HepG2 (cell line): ENCODE data around the gene TUBB. TPM values are rescaled to one million over a fixed set of nuclear protein-coding genes. Genes with fewer than 3 reads are reported as not detected.

ENCODE experiments used
- ATRX ChIP-seq: sonication (generic); formaldehyde crosslinking; IDR thresholded peaks from 2 replicates; pipeline ENCODE4 v1.4.0; 2020; ENCODE audit warnings: missing genetic modification reagents, borderline replicate concordance
- BORCS8-MEF2B ChIP-seq: sonication (generic); formaldehyde crosslinking; IDR thresholded peaks from 2 replicates; pipeline ENCODE4 v1.8.0; 2022; ENCODE audit warnings: mild to moderate bottlenecking, missing genetic modification reagents
- FOSL1 ChIP-seq: sonication (generic); formaldehyde crosslinking; IDR thresholded peaks from 2 replicates; pipeline ENCODE4 v1.9.0; 2021; ENCODE audit warnings: missing genetic modification reagents, borderline replicate concordance
- HOXA9 ChIP-seq: sonication (generic); formaldehyde crosslinking; IDR thresholded peaks from 2 replicates; pipeline ENCODE4 v1.8.1; 2022; ENCODE audit warnings: missing genetic modification reagents, mild to moderate bottlenecking, moderate library complexity, borderline replicate concordance
- KMT2B ChIP-seq: IDR thresholded peaks from 2 replicates; pipeline ENCODE4 v1.6.1; 2016; ENCODE audit warnings: missing genetic modification reagents, missing compliant biosample characterization
- MED13 ChIP-seq: sonication (generic); formaldehyde crosslinking; IDR thresholded peaks from 2 replicates; pipeline ENCODE4 v1.5.0; 2020; ENCODE audit warnings: missing genetic modification reagents
- MXD4 ChIP-seq: IDR thresholded peaks from 2 replicates; pipeline ENCODE4 v1.6.1; 2016; ENCODE audit warnings: mild to moderate bottlenecking, missing biosample characterization, missing genetic modification reagents
- NKX3-1 ChIP-seq: sonication (generic); formaldehyde crosslinking; IDR thresholded peaks from 2 replicates; pipeline ENCODE4 v1.5.0; 2020; ENCODE audit warnings: missing genetic modification reagents
- PAX8 ChIP-seq: sonication (generic); formaldehyde crosslinking; IDR thresholded peaks from 2 replicates; pipeline ENCODE4 v1.8.0; 2022; ENCODE audit warnings: mild to moderate bottlenecking, missing genetic modification reagents, borderline replicate concordance
- POLR2AphosphoS5 ChIP-seq: IDR thresholded peaks from 2 replicates; pipeline ENCODE4 v1.6.1; 2012; ENCODE audit warnings: low read depth, low read length
- TRIM24 ChIP-seq: sonication (generic); formaldehyde crosslinking; IDR thresholded peaks from 2 replicates; pipeline ENCODE4 v1.8.0; 2022; ENCODE audit warnings: mild to moderate bottlenecking, missing genetic modification reagents
- ZNF780A ChIP-seq: sonication (generic); formaldehyde crosslinking; IDR thresholded peaks from 2 replicates; pipeline ENCODE4 v1.8.0; 2022; ENCODE audit warnings: mild to moderate bottlenecking, missing genetic modification reagents, moderate library complexity
- ZNF782 ChIP-seq: sonication (generic); formaldehyde crosslinking; IDR thresholded peaks from 2 replicates; pipeline ENCODE4 v1.4.0; 2020; ENCODE audit warnings: missing genetic modification reagents, mild to moderate bottlenecking, borderline replicate concordance
- ZSCAN31 ChIP-seq: sonication (generic); formaldehyde crosslinking; IDR thresholded peaks from 2 replicates; pipeline ENCODE4 v1.5.0; 2020; ENCODE audit warnings: low read depth, mild to moderate bottlenecking, missing genetic modification reagents
- polyA plus RNA-seq, 8 experiments: library from polyadenylated mRNA; depleted of rRNA in 3 of 8; stranded (reverse) in 7 of 8; unstranded in 1 of 8; fragments of >200 nt; fragmentation: Illumina TruSeq in 4 of 8; extraction: Trizol in 4 of 8; gene quantifications; 2 replicates each; pipeline versions ENCODE4 v1.2.1 to v1.2.3, GENCODE V29; 2011 to 2016; ENCODE audit warnings: low read depth in 4 of 8, missing spikeins in 1 of 8, mixed read lengths in 1 of 8; ENCODE audit not compliant: insufficient read depth in 1 of 8
- total RNA-seq, 5 experiments: library from RNA; depleted of rRNA; stranded (reverse); fragments of >200 nt; fragmentation: Illumina TruSeq; extraction: Trizol; gene quantifications; 2 replicates each; pipeline ENCODE4 v1.2.3, GENCODE V29; 2016; ENCODE audit warnings: low read depth in 1 of 5
- TF ChIP-seq, protein P1 (sequence below): sonication (generic); formaldehyde crosslinking; IDR thresholded peaks from 2 replicates; pipeline ENCODE4 v1.5.1; 2020; ENCODE audit warnings: mild to moderate bottlenecking, missing genetic modification reagents
- TF ChIP-seq, protein P2 (sequence below): sonication (generic); formaldehyde crosslinking; IDR thresholded peaks from 2 replicates; pipeline ENCODE4 v1.5.0; 2020; ENCODE audit warnings: missing genetic modification reagents
- TF ChIP-seq, protein P3 (sequence below): sonication (generic); formaldehyde crosslinking; IDR thresholded peaks from 2 replicates; pipeline ENCODE4 v1.8.1; 2022; ENCODE audit warnings: low read depth, mild to moderate bottlenecking, missing genetic modification reagents

TUBB gene
- total and polyA plus RNA-seq, 2 of the 13 experiments (the other 11 are each of a cell fraction or from before 2014, with no cell fraction given) = 911 to 1,163 TPM

DNA sequence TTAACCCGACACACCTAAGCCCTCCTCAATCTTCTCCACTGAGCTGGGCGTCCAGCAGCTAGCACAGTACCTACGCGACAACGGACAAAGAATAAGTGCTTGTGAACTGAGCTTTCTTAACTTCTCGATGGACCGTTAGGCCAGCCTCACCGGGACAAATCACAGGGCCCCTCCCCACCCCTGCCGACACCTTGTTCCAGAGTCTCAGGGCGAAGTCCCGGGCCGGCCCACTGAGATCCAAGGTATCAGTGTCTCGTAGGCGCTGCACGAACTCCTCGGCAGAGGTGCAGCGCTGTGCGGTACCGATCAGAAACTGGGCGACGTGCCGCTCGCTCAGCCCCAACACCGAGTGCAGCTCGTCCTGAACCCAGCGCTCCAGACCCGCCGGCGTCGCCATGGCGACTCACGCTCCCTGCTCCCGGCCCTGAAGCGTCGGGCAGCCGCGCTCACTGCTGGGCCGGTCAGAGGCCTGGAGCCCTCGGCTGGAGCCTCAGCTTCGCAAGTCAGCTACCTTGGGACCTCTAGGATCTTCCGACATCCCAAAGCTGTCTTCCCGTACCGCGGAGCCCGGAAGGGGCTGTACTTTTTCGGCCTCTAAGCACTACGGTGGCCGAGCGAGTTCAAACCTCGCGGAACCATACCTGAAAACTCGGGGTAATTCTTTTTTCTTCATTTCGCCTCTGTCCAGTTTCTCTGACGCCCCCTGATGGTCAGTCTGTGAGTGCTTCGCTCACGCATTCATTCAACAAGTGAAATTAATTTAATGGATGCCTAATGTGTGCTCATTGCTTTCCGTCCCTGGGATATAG, 47.5 kb upstream of the TUBB start, which contains the start of gene DHX16 (continued):
- no peak for TF ChIP-seq HOXA9 (CRISPR knock-in tag)
- TF ChIP-seq, protein P1, sequence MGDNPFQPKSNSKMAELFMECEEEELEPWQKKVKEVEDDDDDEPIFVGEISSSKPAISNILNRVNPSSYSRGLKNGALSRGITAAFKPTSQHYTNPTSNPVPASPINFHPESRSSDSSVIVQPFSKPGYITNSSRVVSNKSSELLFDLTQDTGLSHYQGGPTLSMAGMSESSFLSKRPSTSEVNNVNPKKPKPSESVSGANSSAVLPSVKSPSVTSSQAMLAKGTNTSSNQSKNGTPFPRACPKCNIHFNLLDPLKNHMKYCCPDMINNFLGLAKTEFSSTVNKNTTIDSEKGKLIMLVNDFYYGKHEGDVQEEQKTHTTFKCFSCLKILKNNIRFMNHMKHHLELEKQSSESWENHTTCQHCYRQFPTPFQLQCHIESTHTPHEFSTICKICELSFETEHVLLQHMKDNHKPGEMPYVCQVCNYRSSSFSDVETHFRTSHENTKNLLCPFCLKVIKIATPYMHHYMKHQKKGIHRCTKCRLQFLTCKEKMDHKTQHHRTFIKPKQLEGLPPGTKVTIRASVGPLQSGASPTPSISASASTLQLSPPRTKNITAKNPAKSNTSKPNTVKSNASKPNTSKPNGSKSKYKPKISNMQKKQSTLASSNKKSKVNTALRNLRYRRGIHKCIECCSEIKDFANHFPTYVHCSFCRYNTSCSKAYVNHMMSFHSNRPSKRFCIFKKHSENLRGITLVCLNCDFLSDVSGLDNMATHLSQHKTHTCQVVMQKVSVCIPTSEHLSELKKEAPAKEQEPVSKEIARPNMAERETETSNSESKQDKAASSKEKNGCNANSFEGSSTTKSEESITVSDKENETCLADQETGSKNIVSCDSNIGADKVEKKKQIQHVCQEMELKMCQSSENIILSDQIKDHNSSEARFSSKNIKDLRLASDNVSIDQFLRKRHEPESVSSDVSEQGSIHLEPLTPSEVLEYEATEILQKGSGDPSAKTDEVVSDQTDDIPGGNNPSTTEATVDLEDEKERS (CRISPR knock-in tag) = peak; percentile 86; the same call in 1 of the 2 replicates
- TF ChIP-seq POLR2AphosphoS5 = peak; percentile 88
- peak; percentile 83 for TF ChIP-seq MXD4
- no peak for TF ChIP-seq FOSL1 (CRISPR knock-in tag)
- TF ChIP-seq, protein P2, sequence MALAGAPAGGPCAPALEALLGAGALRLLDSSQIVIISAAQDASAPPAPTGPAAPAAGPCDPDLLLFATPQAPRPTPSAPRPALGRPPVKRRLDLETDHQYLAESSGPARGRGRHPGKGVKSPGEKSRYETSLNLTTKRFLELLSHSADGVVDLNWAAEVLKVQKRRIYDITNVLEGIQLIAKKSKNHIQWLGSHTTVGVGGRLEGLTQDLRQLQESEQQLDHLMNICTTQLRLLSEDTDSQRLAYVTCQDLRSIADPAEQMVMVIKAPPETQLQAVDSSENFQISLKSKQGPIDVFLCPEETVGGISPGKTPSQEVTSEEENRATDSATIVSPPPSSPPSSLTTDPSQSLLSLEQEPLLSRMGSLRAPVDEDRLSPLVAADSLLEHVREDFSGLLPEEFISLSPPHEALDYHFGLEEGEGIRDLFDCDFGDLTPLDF = peak; percentile 29; the same call in 1 of the 2 replicates
- TF ChIP-seq BORCS8-MEF2B (CRISPR knock-in tag) = peak; percentile 80
- TF ChIP-seq, protein P3, sequence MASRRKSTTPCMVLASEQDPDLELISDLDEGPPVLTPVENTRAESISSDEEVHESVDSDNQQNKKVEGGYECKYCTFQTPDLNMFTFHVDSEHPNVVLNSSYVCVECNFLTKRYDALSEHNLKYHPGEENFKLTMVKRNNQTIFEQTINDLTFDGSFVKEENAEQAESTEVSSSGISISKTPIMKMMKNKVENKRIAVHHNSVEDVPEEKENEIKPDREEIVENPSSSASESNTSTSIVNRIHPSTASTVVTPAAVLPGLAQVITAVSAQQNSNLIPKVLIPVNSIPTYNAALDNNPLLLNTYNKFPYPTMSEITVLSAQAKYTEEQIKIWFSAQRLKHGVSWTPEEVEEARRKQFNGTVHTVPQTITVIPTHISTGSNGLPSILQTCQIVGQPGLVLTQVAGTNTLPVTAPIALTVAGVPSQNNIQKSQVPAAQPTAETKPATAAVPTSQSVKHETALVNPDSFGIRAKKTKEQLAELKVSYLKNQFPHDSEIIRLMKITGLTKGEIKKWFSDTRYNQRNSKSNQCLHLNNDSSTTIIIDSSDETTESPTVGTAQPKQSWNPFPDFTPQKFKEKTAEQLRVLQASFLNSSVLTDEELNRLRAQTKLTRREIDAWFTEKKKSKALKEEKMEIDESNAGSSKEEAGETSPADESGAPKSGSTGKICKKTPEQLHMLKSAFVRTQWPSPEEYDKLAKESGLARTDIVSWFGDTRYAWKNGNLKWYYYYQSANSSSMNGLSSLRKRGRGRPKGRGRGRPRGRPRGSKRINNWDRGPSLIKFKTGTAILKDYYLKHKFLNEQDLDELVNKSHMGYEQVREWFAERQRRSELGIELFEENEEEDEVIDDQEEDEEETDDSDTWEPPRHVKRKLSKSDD = no peak
- 0 out of 2 replicates have a peak, but pooled peaks have one; percentile 9 for TF ChIP-seq ZNF780A (CRISPR knock-in tag)
- TF ChIP-seq MED13 (CRISPR knock-in tag) = peak; percentile 66
- TF ChIP-seq PAX8 = no peak
- TF ChIP-seq ZSCAN31 = peak; percentile 91
- peak; percentile 93 for TF ChIP-seq KMT2B (CRISPR knock-in tag)
- peak; percentile 65; the same call in 1 of the 2 replicates for TF ChIP-seq ZNF782 (CRISPR knock-in tag)
- TF ChIP-seq NKX3-1 (CRISPR knock-in tag) = peak; percentile 45; the same call in 1 of the 2 replicates
- TF ChIP-seq TRIM24 (CRISPR knock-in tag) = no peak
- no peak for TF ChIP-seq ATRX (CRISPR knock-in tag)
